Left hindlimb (tissue), 1 donor: ENCODE results near the gene GTF2I.
"Not testable (repeated sequence)": the region's sequence is repeated elsewhere in the genome, so short reads cannot be mapped to it uniquely, and the experiment has no call there.

ENCODE experiments used
- DNase-seq: peaks from one replicate; pipeline ENCODE4 v3.0.0-alpha.2; 2018

The GTF2I gene

DNA sequence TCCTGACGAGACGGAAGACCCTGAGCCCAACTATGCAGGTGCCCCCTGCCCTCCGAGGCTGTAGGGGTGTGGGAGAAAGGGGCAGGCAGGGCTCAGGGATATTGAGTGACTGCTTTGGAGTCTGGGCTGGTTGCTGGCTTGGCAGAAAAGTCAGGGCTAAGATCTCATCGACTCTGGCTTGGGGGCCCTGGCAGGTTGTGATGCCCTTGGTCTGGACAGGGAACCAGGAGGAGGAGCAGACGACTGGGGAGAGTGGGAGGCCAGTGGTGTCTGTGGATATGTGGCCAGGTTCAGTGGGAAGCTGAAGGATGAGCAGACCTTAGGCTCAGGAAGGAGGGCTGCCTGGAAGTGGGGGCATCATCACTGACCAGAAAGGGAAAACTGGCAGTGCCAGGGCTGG, 126.1 kb downstream of the GTF2I start:
- not testable (repeated sequence) for DNase-seq

DNA sequence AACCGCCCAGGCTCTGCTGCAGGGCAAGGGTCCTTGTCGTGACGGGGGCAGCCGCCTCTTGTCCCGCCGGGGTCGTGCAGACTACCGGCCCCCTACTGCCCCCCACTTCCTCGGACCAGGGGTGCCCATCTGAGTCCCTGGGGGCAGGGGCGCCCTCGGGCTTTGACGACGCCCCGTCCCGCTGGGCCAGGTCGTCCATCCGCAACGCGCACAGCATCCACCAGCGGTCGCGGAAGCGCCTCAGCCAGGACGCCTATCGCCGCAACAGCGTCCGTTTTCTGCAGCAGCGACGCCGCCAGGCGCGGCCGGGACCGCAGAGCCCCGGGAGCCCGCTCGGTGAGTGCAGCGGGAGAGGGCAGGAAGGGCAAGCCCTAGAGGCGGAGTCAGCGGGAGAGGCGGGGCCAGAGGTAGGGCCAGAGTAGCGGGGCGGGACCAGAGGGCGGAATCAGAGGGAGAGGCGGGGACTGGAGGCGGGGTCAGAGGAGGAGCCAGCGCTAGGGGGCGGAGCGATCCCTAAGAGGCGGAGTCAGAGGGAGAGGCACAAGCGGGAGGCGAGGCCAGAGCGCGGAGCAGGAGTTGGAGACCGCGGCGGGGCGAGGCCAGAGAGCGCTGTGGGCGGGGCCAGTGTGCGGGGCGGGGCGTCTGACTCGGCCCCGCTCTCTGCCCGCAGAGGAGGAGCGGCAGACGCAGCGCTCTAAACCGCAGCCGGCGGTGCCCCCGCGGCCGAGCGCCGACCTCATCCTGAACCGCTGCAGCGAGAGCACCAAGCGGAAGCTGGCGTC, 131.0 kb downstream of the GTF2I start:
- peak; percentile 95 for DNase-seq

DNA sequence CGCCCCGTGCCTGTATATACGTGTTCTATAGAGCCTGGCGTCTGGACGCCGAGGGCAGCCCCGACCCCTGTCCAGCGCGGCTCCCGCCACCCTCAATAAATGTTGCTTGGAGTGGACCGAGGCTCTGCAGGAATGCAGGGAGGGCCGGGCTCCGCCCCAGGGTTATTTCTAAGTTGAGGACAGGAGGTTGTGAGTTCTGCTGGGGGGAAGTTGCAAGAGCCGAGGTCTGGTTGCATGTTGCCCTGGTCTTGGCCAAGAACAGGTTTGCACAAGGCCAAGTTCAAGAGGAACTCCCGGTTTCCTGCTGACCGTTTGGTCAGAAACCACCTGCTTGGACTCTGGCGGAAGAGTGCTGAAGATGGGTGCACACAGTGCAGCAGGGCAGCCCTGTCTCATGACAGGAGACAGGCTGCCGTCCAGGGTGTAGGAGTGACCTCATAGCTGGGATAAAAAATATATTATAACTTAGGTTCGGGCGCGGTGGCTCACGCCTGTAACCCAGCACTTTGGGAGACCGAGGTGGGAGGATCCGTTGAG, 131.8 kb downstream of the GTF2I start:
- not testable (repeated sequence) for DNase-seq

DNA sequence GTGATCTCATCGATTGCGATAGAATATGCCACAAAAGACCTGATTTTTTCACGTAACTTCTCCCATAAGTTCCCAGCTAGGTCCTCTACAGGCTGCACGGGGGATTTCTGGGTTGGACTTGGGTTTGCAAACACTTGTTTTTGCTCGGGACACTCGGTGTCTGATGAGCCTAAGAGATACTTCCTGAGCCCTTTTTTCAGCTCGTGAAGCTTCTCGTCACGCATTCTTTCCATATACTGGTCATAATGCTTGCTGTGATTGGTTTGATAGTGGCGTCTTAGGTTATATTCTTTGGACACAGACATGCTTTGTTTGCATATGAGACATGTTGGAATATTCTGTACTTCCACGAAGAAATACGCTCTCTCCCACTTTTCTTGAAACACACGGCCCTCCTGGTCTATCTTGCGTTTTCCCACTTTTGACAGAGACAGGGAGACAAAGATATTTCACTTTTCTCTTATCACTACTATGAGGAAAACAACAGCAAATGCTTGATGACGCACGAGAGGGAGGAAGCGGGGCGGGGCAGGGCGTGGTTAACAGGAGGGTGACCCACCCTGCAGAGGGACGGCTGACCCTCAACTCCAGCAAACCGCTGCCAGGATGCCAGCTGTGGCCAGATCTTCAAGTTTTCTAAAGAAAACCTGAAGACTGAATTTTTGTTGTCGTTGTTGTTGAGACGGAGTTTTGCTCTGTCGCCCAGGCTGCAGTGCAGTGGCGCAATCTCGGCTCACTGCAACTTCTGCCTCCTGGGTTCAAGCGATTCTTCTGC, 140.5 kb downstream of the GTF2I start:
- not testable (repeated sequence) for DNase-seq

- not testable (repeated sequence) for DNase-seq
Observed at GRCh38 chr7:74798644-74799043, 141.1 kb downstream of the GTF2I start.
